Spleen (tissue), 11 donors: Measurements from ENCODE around the gene MAP3K8. TPM values are rescaled to one million over a fixed set of nuclear protein-coding genes. Genes with fewer than 3 reads are reported as not detected.

Experiments used
- DNase-seq: peaks from one replicate; pipeline ENCODE4 v3.0.0-alpha.2; 2020
- H3K27ac ChIP-seq, 8 donors: fragments of 200-600 bp; sonication (generic) in 7 of 8; 1 replicate in 4 of 8; 2 replicates in 4 of 8; pipeline versions ENCODE4 v1.5.0 to v1.8.0; 2016 to 2021; ENCODE audit warnings: inconsistent platforms in 4 of 8, mild to moderate bottlenecking in 4 of 8, moderate library complexity in 1 of 8
- H3K27me3 ChIP-seq, 7 donors: fragments of 200-600 bp; sonication (generic) in 6 of 7; replicated peaks in 1 of 7; 1 replicate in 4 of 7; 2 replicates in 3 of 7; pipeline versions ENCODE4 v1.5.0 to v1.8.0; 2016 to 2021; ENCODE audit warnings: inconsistent platforms in 3 of 7, mild to moderate bottlenecking in 1 of 7
- H3K36me3 ChIP-seq, 6 donors: fragments of 200-600 bp; sonication (generic) in 5 of 6; 1 replicate in 4 of 6; 2 replicates in 2 of 6; pipeline versions ENCODE4 v1.5.0 to v1.8.0; 2016 to 2021; ENCODE audit warnings: inconsistent platforms in 2 of 6
- H3K4me1 ChIP-seq, 6 donors: fragments of 200-600 bp; sonication (generic) in 5 of 6; 1 replicate in 3 of 6; 2 replicates in 3 of 6; pipeline versions ENCODE4 v1.5.0 to v1.8.0; 2016 to 2021; ENCODE audit warnings: inconsistent platforms in 3 of 6
- H3K4me3 ChIP-seq, 8 donors: fragments of 200-600 bp; sonication (generic) in 7 of 8; 1 replicate in 4 of 8; 2 replicates in 4 of 8; pipeline versions ENCODE4 v1.5.0 to v1.8.0; 2016 to 2021; ENCODE audit warnings: inconsistent platforms in 4 of 8, mild to moderate bottlenecking in 4 of 8, moderate library complexity in 2 of 8
- H3K9me3 ChIP-seq, 8 donors: fragments of 200-600 bp; sonication (generic) in 7 of 8; 1 replicate in 4 of 8; 2 replicates in 4 of 8; pipeline versions ENCODE4 v1.5.0 to v1.8.0; 2016 to 2021; ENCODE audit warnings: inconsistent platforms in 4 of 8
- POLR2A ChIP-seq, 3 donors: fragments of 450-650 bp; IDR thresholded peaks; one replicate each; pipeline ENCODE4 v1.5.1; 2017; ENCODE audit warnings: antibody characterized with exemption in 3 of 3, mild to moderate bottlenecking in 1 of 3
- POLR2AphosphoS5 ChIP-seq, 3 donors: sonication (generic); formaldehyde crosslinking; IDR thresholded peaks; one replicate each; pipeline ENCODE4 v1.5.1; 2017; ENCODE audit warnings: antibody characterized with exemption in 3 of 3
- WGBS, 5 donors: extraction: QIAGEN DNeasy Blood & Tissue Kit in 3 of 5; methylation state at CpG; one replicate each; pipeline versions ENCODE4 v1.1.5 to v1.1.7; 2013 to 2018; 5-methylcytosine and 5-hydroxymethylcytosine counted together
- intact Hi-C: fragments of 100-400 bp; cut with DNase I; formaldehyde crosslinking; loops from one replicate; pipeline ENCODE4 v1.15.0; 2023; ENCODE audit warnings: low total_unique reads
- polyA plus RNA-seq, 3 donors: library from polyadenylated mRNA; stranded (reverse); fragments of 200-250 nt; gene quantifications; one replicate each; pipeline ENCODE4 v1.2.1, GENCODE V29; 2013
- total RNA-seq, 7 donors: library from RNA; depleted of rRNA in 3 of 7; stranded (reverse); fragments of >200 nt in 3 of 7; fragmentation: NEBNext Ultra II Directional in 4 of 7; extraction: Animal tissue kit (Norgen Biotek cat#: 25700) in 4 of 7; gene quantifications; one replicate each; pipeline versions ENCODE4 v1.1.0 to v1.2.1, GENCODE V29; 2016 to 2021
- TF ChIP-seq, protein P1 (sequence below), 11 experiments: fragments of 200-600 bp in 7 of 11; fragments of 450-650 bp in 4 of 11; sonication (generic) in 4 of 11; IDR thresholded peaks in 8 of 11; conservative IDR thresholded peaks in 3 of 11; 1 replicate in 7 of 11; 2 replicates in 4 of 11; pipeline versions ENCODE4 v1.4.0 to v1.8.0; 2016 to 2021; ENCODE audit warnings: antibody characterized with exemption in 11 of 11, inconsistent platforms in 4 of 11, mild to moderate bottlenecking in 1 of 11
- donor health status: healthy with polysubstance abuse.
- donor health status: DM: no; HTN: no; CAD: no; lungs with moderate emphysema.
- donor health status: DM: no; HTN: no; CAD: no.
- donor health status: Bipolar disorder and iron deficiency.
- donor health status: healthy.
- donor health status: DM: no; HTN: no; CAD: no.
- donor health status: DM: yes; HTN: yes; CAD: no.

The MAP3K8 gene
- total and polyA plus RNA-seq, 10 donors = 24.8 to 84.3 (median 60.2) TPM

DNA sequence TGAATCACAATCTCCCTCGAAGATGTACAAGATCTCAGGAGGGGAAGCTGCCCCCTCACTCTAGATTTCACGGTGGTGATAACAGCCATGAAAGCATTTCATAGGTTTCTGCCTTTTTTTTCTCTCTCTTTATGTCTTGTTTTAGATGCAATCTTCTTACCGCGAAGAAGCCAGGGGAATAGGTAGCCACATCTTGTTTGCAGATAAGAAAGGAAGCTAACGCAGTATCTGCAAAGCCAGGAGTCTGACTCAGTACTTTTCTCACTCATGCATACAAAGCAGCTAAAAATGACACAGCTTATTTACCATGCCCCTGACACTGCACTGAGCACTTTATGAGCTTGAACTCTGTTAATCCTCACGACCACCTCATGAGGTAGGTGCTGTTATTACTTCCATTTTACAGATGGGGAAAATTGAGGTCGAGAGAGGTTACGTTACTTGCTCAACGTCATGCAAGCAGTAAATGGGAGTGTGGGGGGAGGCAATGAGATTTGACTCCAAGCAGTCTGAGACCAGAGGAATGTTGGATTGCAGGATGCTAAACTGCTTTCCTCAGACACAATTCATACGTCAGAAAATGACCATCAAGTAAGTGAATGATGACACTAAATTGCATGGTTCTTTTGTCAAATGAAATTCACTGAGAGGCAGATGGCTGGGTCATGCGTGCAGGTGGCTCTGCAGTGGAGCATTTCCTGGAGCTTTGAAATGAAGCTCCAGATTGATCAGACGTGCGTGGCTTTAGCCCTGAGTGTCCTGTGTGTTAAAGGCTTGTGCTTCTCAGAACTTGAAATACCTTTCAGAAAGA is 3.3 kb downstream of the MAP3K8 start:
- Histone ChIP-seq H3K27me3 (no peaks in the 10 kb centered on the region), H3K4me1 (peaks cover 44 to 81% (median 77%) of the 10 kb centered on the region in 6 donors), H3K9me3 (no peaks in the 10 kb centered on the region), H3K36me3 (peaks cover 0 to 56% (median 30%) of the 10 kb centered on the region in 6 donors), H3K27ac (peak overlapping the region; percentile 20 to 100 (median 100)), H3K4me3 (peak overlapping the region; percentile 30 to 100 (median 98))
- intact Hi-C loops = loop anchor here (10.0 kb wide), 1 partner anchor 88 kb away; no protein-coding TSS in a partner anchor
- peak in 1 of 3 donors; percentile 55 for TF ChIP-seq POLR2AphosphoS5 (IDR thresholded peaks at IDR 0.05)
- peak in 1 of 3 donors; percentile 13 for TF ChIP-seq POLR2A (IDR thresholded peaks at IDR 0.05)
- TF ChIP-seq, protein P1, sequence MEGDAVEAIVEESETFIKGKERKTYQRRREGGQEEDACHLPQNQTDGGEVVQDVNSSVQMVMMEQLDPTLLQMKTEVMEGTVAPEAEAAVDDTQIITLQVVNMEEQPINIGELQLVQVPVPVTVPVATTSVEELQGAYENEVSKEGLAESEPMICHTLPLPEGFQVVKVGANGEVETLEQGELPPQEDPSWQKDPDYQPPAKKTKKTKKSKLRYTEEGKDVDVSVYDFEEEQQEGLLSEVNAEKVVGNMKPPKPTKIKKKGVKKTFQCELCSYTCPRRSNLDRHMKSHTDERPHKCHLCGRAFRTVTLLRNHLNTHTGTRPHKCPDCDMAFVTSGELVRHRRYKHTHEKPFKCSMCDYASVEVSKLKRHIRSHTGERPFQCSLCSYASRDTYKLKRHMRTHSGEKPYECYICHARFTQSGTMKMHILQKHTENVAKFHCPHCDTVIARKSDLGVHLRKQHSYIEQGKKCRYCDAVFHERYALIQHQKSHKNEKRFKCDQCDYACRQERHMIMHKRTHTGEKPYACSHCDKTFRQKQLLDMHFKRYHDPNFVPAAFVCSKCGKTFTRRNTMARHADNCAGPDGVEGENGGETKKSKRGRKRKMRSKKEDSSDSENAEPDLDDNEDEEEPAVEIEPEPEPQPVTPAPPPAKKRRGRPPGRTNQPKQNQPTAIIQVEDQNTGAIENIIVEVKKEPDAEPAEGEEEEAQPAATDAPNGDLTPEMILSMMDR (IDR thresholded peaks at IDR 0.05 in 8 of 11, conservative IDR thresholded peaks at IDR 0.05 in 3 of 11) = no peak
- WGBS, 5 donors = 15 to 23% (median 21%) methylated on average over 13 of the region's 13 CpGs
- DNase-seq = no peak

DNA sequence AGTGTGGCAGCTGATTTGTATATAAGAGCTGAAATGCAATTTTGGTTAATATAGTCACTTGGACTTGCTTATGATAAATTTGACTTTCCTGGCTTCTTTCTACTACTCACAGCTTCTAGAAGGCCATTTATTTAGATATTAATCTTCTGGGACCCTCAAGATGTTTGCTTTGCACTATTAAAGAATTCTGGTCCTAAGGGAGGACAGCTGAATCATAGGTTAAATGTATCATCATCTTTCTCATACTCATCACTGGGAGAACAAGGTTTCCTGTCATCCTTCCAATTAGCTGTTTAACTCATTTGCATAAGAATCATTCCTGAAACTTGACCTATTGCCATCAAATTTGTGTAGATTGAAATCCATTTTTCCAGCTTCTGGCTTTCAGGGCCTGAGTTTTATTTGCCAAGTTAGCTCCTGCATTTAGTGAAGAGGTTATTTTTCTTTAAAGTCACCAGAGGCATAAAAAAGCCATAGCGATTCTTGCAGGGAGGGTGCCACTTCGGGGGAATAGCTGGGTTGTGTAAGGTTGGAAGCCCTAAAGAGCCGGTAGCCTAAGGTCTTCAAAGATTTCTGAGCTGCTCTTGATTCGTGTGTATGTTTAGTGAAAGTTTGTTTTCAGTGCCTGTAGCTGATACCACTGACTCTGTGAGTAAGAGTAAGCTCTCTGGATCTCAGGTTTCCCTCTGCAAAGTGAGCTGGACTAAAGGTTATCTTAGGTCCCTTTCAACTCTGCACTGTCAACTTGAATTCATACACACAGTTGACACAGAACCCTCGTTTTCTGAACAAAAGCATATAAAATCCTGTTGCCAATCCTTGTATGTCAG is 4.3 kb downstream of the MAP3K8 start:
- DNase-seq = no peak
- H3K9me3 ChIP-seq = no peaks in the 10 kb centered on the region
- peaks cover 0 to 66% (median 38%) of the 10 kb centered on the region in 6 donors for H3K36me3 ChIP-seq
- H3K4me3 ChIP-seq = peak overlapping the region in 7 of 8 donors; percentile 30 to 100 (median 98)
- no peaks in the 10 kb centered on the region for H3K27me3 ChIP-seq
- H3K4me1 ChIP-seq = peaks cover 48 to 82% (median 79%) of the 10 kb centered on the region in 6 donors
- WGBS, 5 donors = 50 to 66% (median 56%) methylated on average over 5 of the region's 5 CpGs
- H3K27ac ChIP-seq = peak overlapping the region; percentile 20 to 100 (median 100)
- intact Hi-C loops = loop anchor here (10.0 kb wide), 1 partner anchor 87 kb away; no protein-coding TSS in a partner anchor
- TF ChIP-seq POLR2AphosphoS5 (IDR thresholded peaks at IDR 0.05) = no peak
- TF ChIP-seq, protein P1 (IDR thresholded peaks at IDR 0.05 in 8 of 11, conservative IDR thresholded peaks at IDR 0.05 in 3 of 11) = no peak
- no peak for TF ChIP-seq POLR2A (IDR thresholded peaks at IDR 0.05)

GRCh38 chr10:30439931-30440330 is 5.9 kb downstream of the MAP3K8 start:
- Histone ChIP-seq H3K27me3 (no peaks in the 10 kb centered on the region), H3K4me3 (peak overlapping the region in 1 of 8 donors; percentile 98), H3K36me3 (peaks cover 0 to 82% (median 43%) of the 10 kb centered on the region in 6 donors), H3K4me1 (peaks cover 48 to 99% (median 89%) of the 10 kb centered on the region in 6 donors), H3K27ac (peak overlapping the region in 1 of 8 donors; percentile 8), H3K9me3 (no peaks in the 10 kb centered on the region)
- intact Hi-C loops = loop anchor here (10.0 kb wide), 1 partner anchor 85 kb away; no protein-coding TSS in a partner anchor
- WGBS, 5 donors = 88 to 96% (median 89%) methylated on average over 3 of the region's 3 CpGs
- TF ChIP-seq, protein P1 (IDR thresholded peaks at IDR 0.05 in 8 of 11, conservative IDR thresholded peaks at IDR 0.05 in 3 of 11) = no peak
- TF ChIP-seq POLR2AphosphoS5 (IDR thresholded peaks at IDR 0.05) = no peak
- TF ChIP-seq POLR2A (IDR thresholded peaks at IDR 0.05) = no peak
- DNase-seq = no peak
